DOHH2 (cell line): ENCODE results near the gene GNA14.

Experiments used
- EZH2phosphoT487 ChIP-seq: fragments of 200-600 bp; sonication (generic); IDR thresholded peaks from 2 replicates; pipeline ENCODE4 v1.6.1; 2017; ENCODE audit warnings: borderline replicate concordance, mild to moderate bottlenecking, antibody characterized with exemption, low read length, moderate library complexity, mixed read lengths
- TF ChIP-seq, protein P1 (sequence below): fragments of 200-600 bp; sonication (generic); IDR thresholded peaks from one replicate; pipeline ENCODE4 v1.5.1; 2014; ENCODE audit warnings: antibody characterized with exemption, mild to moderate bottlenecking, low read depth, low read length; ENCODE audit not compliant: poor library complexity, severe bottlenecking

DNA sequence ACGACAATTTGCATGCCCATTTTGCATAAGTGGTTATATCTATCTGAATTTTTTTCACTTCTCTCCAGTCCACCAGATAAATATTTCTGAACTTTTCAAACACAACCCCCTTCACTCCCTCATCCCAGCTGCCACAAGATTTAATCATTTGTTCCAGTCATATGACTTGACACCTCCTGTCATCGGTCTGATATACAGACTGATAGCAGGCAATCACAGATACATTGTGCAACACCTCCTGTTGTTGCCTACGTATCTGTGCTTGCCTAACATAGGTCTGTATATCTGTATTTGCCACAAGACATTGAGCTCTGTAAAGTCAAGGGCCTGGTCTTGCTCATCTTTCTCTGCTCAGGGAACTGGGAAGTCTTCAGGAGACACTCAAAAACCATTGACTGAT, 65.6 kb downstream of the GNA14 start:
- TF ChIP-seq, protein P1, sequence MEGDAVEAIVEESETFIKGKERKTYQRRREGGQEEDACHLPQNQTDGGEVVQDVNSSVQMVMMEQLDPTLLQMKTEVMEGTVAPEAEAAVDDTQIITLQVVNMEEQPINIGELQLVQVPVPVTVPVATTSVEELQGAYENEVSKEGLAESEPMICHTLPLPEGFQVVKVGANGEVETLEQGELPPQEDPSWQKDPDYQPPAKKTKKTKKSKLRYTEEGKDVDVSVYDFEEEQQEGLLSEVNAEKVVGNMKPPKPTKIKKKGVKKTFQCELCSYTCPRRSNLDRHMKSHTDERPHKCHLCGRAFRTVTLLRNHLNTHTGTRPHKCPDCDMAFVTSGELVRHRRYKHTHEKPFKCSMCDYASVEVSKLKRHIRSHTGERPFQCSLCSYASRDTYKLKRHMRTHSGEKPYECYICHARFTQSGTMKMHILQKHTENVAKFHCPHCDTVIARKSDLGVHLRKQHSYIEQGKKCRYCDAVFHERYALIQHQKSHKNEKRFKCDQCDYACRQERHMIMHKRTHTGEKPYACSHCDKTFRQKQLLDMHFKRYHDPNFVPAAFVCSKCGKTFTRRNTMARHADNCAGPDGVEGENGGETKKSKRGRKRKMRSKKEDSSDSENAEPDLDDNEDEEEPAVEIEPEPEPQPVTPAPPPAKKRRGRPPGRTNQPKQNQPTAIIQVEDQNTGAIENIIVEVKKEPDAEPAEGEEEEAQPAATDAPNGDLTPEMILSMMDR, result no peak
- no peak for TF ChIP-seq EZH2phosphoT487
